ENCODE measurements around the gene KCNN3.

Gene KCNN3

DNA sequence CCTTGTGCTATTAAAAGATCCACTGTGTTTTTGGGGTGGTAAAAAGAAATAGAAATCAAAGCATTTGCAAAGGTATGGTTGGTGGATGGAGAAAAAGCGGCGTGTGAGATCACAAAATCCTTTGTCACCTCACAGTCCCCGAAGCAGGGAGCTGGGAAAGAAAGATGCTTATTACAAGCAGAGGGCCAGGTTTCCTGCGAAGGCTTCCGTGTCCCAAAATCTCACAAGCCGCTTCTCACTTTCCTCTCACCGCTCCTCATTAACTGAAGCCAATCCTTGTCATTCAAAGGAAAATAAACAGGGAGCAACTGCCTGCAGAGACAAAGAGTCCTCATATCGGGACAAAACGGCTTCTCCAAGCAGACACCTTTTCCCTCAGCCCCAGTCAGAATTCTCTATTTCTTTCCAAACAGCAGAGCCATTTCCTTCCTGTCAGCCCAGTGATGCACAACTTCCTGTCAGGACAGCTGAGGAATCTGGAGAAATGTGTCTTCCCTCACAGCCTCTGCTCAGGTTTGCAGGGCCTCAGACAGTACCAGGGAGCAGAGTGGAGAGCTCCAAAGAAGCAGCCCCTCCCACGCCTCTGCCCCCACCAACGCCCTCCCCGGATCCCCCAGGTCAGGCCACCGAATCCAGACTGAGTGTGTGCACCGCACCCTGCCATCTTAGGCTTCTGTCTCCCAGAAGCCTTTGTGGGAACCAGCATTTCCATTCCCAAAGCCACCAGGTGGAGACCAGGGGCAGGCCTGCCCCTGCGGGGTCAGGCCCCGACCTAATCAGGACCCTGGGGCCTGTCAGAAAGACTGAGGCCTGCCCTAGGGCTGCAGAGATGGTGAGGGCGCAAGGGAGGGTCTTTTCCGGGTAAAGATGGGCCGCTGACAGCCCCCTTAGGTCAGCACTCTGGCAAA, 29.6 kb downstream of the KCNN3 start:
- no peak for DNase-seq

DNA sequence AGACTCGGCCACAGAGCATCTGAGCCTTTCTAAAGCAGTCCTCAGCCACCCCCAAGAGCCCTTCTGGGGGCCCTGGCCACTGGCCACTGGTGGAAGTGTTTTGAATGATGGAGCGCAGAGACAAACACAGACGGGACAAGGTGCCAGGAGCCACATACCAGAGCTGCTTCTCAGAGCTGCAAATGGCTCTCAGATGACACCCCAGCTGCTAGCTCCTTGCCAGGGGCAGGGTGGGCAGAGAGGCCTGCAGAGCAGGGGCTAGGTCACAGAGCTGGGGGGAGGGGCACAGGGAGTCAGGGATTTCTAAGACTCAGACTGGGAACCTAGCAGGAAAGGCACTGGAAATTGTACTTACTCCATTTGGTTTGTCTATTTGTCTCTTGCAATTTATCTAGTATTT, 30.4 kb downstream of the KCNN3 start:
- DNase-seq, result no peak

DNA sequence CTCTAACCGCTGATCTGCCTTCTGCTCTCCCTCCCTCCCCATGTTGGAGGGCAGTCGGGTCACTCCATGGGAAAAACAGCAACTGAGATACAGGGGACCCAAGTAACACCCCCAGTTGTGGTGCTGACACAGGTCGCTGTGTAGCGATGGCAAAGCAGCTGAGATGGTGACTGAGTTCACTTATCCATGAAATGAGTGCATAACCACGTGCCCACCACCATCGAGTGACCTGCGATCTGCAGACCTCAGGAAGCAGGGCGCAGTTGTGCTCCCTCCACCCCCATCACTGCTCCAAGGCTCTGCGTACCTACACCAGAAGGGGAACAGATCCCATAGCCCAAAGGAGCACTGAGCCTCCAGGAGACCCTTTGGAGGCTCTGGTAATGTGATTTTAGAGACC, 31.1 kb downstream of the KCNN3 start:
- DNase-seq, result no peak

DNA sequence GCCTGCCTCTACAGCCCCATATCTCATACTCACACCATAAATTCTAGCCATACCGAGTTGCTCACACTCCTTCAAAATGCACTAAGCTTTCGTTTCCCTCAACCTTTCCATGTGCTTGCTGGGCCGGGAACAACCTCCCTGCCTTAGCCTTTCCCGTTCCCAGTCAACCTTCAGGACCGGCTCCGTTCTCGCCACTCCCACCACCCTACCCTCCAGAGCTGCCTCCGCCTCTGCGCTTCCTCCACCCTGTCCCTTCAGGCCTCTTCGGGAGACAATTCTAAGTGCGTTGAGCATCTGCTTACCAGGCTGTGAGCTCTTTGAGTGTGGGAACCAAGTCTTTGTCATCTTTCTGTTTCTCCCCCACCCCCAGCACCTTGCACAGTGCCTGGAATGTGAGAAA, 31.6 kb downstream of the KCNN3 start:
- no peak for DNase-seq

DNA sequence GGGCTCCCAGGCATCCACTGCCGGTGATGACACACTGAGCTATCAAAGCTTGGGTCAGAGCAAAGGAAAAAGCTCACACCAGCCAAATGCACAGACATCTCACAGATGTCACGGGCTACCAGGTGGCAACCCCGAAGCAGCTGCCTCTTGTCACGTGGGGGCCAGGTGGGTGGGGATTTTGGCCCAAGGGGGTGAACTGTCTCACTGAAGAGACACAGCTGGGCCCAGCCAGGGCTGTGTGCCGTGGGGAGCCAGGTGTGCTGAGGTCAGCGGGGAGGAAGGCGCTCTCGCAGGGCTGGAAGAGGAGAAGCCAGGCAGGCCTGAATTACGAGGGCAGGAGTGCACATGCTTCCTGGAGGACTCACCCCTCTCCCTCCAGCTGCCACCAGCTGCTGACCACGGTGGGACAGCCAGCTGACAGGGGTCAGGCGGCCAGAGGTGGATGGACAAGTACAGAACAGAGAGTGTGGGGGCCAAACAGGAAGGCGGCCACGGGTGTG, 32.4 kb downstream of the KCNN3 start:
- no peak for DNase-seq

DNA sequence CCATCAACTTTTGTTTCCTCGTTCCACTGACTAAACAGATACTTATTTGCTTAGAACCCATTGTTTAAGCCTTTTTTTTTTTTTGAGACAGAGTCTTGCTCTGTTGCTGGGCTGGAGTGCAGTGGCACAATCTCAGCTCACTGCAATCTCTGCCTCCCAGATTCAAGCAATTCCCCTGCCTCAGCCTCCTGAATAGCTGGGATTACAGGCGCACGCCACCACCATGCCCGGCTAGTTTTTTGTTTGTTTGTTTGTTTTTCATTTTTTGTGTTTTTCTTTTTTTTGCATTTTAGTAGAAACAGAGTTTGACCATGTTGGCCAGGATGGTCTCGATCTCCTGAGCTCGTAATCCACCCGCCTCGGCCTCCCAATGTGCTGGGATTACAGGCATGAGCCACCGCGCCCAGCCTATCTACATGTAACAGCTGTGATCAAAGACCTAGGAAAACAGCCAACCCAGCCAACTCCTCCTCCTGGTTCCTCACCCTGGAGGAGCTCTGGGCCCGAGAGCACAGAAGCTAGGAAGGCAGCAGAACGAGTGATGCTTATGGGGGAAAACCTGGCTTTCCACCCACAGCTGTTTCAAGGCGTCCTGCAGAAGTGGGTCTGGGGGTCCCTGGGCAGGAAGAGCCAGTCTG, 32.9 kb downstream of the KCNN3 start:
- DNase-seq, result no peak

DNA sequence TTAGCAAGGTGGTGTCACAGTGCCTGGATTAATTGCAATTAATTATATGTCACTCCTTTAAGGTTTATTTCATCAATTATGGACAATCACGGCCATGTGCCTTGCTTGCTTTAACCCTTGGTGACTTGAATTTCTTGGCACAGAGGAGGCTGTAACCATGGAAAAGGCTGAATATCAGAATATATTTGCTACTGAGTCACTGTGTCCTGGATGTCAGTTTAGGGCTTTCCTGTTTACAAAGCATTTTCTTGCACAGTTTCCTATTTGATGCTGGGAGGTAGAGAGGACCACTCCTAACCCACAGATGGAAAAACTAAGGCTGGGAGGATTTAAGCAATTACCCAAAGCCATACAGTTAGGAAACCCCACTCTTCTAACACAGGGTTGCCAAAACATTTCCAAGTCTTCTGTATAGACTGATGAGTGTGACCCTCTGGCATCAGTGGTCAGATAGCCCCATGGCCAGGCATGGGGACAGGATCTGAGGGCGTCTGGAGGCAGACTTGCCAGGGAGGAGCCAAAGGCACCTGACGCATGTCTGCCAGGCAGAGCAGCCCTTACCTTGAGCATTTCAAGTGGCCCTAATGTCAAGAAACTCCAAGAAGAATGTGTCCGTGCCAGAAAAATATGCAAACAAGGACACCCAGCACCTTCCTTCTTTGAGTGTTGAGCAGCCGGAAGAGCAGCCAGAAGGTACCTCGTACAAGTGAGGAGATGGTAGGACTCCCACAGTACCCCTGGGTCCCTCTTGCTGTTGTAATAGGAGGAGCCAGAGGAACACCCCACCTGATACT, 34.4 kb downstream of the KCNN3 start:
- DNase-seq, result no peak

DNA sequence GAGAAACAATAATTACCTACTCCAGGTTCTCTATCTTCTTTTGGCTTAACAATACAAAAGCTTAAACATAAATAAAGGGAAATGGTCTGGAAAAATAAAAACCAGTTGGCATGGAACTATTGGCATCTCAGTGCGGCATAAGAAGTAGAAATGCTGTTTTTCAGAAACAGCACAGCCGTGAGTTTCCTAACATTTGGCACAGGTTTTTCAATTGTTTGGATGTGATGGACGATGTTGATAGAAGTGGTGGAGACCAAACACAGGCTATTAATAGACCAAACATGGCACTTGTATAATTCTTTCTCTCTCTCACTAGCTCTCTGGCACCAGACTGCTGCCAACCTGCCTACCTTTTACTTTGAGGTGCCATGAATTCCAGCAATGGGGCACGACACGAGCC, 36.2 kb downstream of the KCNN3 start:
- no peak for DNase-seq

DNA sequence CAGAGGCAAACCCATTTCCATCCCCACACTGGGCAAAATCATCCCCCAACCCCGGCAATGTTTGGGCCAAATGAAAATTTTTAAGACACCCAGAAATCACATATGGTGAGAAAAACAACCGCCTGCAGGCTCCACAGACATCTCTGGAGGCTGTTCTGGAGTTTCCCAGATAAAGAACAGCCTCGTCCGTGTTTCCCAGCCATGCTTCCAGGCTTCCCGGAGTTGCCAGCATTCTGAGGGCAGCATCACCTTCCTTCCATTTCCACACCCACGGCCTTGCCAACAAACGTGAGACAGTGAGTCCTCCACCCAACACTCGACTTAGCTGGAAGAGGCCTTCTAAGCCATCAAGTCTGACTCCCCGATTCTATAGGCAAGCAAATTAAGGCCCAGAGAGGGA, 36.9 kb downstream of the KCNN3 start:
- no peak for DNase-seq

DNA sequence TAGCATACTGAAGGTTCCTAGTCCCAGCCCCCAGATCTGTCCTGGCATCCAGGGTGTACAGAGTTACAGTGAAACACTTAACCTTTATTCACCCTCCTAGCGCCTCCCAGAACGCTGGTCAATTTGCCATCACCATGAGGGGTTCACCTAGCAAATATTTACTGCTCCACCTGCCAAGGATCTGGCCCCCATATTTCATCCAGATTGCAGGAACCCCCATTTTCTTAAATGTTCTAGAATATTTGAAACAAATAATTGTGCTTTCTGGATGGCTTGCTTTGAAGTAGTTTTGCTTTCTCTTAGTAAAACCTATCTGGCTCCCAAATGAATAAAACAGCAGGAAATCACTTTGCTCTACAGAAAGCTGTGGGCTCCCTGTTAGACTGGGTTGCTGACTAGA, 37.7 kb downstream of the KCNN3 start:
- no peak for DNase-seq

DNA sequence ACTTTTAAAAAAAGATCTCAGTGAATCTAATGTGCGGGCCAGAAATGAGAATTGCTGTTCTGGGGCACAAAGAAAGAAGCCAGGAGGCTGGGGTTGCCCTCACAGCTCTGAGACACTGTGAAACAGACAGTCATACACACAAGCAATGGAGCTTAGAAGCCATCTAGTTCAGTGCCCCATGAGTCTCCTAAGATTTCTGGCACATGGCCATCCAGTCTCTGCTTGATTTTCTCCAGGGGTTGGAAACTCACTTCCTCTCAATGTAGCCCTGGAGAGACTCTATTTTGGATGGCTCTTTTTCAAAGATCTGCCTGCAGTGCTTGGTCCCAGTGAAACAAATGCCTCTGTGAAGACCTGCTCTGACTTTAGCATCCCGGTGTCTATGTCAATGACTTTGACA, 38.6 kb downstream of the KCNN3 start:
- no peak for DNase-seq

DNA sequence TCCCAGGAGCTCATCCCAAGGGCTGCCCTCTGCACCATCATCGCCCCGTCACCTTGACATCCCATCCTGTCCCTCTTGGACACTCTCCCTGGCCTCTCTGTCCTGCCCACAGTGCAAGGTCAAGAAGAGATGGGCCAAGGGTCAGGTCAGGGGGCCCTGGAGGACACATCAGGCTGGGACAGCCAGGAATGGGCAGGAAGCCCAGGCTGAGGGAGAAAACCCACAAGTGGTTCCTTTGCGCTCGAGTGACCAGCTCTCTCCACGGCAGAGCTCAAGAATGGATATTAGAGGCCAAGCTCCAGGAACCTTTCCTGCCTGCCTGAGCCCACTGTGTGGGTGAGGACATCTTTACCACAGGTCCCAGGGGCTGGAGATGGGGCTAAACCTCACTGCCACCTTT, 41.0 kb downstream of the KCNN3 start:
- DNase-seq, result no peak

DNA sequence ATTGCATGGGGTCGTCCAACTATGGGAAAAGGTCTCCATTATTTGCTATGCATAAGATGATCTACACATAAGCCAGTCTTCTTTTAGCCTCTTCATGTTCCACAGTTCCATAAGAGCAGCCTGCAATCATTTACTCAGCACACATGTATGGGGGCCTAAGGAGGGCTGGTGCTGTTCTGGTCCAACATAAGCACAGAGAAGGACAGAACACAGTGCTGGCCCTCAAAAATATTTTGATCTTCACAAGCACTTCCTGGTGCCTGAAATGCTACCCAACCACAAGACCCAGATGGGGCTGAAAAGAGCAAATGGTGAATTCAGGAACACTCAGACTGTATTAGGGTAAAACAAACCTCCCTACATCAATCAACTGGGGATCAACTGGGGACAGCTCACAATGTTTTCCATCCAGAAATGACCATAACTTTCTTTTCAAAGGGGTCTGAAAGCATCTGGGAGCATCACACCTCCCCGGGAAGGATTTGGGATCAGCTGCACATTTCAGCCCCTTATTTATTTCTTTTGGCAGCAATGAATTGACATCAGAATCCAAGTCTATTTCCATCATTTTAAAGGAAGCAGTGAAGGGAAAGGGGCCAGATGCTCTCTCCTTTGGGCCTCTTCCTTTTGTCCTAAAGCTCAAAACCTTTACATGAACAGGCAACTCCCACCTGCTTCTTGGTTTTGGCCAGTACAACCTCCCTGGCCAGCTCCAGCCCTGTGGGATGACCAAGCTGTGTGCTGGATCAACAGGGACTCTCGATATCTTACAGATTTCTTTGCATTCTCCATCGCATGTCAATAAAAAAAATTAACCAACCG, 45.7 kb downstream of the KCNN3 start:
- no peak for DNase-seq

DNA sequence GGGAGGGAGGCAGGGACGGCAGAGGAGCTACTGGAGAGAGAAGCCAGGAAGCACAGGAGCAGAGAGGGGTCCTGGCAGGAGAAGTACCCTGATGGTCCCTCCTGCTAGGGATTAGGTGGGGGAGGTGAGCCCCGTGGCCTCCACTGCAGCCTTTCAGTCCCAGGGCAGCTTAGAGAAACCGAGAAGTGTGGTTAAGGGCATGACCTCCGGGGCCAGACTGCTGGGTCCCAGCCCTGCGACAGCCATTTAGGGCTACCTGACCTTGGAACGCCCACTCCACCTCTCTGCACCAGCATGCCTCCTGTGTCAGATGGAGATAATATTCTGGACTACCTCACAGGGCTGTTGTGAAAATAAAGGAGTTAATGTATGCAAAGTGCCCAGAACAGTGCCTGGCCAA, 47.4 kb downstream of the KCNN3 start:
- no peak for DNase-seq

DNA sequence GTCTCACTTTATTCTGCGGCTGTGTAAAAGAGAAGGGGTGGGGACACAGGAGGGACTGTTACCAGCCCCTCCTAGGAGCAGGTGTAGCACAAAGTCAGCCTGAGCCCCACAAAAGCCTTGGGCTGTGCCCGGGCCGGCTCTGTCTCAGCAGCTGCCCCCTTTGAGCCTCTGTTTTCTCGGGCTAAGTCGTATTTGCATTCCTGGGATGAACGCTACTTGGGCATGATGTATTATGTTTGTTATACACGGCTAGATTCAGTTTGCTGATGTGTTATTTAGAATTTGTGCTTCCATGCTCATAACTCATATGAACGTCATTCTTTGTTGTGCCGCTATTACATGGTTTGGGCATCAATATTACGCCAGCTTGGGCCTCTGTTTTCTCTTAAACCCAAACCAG, 47.8 kb downstream of the KCNN3 start:
- DNase-seq, result no peak

DNA sequence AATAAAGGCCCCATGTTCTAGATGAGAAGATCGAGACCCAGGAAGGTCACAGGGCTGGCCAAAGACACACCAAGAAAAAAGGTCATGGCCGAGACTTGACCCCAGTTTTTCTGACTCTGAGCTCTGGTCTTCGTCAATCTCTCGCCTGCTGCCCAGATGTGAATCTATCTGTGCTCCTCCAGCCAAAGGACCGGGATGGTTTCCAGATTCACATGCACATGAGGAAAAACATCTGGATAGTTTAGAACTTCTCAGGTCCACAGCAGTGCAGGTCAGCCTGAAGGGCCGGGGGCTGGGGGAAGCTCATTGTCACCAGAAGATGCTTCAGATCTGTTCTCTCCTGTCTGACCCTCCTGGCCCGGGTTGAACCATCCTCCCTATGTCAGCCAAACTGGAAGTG, 49.0 kb downstream of the KCNN3 start:
- no peak for DNase-seq

DNA sequence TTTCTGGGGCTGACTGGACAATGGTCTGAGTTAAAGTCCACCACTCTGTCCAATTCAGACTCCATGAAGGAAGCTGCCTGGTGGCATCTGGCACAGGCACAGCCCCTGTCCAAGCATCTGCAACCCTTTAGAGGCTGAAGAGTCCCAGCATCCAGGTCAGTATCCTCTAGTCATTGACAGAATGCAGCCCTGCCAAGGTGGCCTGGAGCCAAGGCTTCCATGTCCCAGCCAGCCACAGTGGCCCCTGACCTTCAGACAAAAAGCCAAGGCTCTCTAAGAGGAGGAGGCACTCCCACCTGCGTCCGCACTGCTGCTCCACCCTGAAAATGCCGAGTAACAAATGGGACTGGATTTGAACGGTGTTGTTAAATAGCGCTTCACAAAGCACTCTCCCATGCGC, 49.4 kb downstream of the KCNN3 start:
- DNase-seq, result no peak

DNA sequence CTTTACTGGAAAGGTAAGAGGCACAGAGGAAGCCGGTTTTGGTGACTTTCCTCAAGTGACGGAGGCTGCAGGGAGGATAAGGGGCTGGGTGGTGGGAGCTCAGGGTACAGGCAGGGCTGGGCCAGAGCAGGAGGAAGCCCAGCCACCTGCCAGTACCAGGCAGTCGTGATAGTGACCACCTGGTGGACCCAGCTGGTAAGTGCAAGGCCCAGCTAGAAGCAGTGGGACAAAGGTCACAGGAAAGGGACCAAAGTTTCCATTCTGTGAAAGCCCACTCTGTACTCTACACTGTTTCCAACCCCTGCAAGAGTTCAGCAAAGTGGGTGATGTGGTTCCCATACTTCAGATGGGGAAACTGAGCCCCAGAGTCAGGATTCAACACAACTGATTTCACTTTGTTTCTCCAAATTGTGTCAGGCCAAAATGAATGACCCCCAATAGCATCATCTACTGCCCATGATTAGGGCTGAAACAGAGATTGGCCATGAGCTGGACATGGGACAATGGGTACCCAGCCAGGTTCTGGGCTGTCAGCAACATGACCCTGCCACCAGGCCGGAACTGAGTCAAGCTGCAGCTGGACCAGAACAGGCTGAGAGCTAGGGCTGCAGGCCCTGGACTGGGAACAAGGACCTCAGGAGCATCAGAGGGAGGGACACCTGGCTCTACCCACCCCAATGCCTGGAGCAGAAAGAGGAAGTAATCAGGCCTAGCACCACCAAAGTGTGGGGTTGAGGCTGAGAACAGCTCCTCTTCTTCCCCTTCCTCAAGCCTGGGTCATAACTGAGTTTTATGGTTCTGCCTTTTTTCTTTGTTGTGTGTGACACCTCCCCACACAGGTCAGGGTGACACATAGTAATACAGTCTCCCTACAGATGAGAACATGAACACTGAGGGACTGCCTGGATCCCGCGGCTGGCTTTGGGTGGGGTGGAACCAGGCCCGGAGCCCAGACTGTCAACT, 50.2 kb downstream of the KCNN3 start:
- DNase-seq, result peak in 1 of 4 experiments; percentile 5

DNA sequence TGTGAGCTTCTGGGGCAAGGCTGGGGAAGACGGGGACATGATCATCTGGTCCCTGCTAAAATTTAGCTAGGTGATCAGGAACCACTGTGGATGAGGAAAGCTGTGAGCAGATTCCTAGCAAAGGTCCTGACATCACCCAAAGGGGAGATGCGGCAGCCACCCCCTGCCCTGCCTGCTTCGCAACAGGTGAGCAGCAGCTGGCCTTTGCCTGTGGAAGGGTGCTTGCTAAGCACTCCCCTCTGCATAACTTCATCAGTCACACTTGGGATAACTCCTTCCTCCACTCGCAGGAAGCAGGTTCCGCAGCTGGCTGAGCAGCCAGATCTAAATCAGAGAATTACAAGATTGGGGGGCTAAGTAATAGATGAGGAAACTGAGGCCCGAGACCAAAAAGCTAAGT, 51.2 kb downstream of the KCNN3 start:
- DNase-seq, result no peak

DNA sequence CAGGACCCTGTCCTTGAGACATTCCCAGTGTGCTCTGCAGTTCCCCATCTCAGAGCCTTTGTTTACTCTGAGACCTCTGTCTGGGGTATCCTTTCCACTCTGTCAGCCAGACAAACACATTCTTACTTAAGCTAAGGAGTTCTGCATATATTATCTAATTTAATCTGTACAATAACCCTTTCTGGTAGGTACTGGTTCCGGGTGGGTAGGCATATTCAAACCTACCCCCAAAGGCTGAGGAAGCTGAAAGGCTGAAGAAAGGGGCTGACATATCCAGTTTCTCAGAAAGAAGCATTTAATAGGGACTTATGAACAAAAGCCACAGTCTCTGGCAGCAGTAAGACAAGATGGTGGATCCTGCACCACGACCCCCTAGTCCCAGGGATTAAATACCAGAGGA, 53.1 kb downstream of the KCNN3 start:
- no peak for DNase-seq

DNA sequence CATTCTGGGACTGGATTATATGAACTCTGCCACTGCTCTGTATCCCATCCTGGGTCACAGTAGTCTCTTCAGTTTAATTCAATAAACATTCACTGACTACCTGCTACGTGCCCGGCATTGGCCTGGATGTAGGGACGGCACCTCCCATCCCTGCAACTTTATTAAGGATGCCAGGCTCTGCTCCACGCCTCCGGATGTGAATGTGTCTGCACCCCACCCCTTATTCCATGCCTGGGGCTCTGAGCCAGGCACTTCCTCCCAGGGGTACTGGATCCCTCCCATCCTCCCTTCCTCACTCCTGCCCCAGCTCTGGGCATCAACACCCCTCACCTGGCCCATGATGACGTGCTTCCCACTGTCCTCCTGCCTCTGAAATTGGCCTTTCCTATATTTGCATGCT, 53.7 kb downstream of the KCNN3 start:
- DNase-seq, result no peak

All from activated naive CD4-positive, alpha-beta T cell (primary cell).